Measurements from ENCODE around the gene NRXN2.

Gene NRXN2

DNA sequence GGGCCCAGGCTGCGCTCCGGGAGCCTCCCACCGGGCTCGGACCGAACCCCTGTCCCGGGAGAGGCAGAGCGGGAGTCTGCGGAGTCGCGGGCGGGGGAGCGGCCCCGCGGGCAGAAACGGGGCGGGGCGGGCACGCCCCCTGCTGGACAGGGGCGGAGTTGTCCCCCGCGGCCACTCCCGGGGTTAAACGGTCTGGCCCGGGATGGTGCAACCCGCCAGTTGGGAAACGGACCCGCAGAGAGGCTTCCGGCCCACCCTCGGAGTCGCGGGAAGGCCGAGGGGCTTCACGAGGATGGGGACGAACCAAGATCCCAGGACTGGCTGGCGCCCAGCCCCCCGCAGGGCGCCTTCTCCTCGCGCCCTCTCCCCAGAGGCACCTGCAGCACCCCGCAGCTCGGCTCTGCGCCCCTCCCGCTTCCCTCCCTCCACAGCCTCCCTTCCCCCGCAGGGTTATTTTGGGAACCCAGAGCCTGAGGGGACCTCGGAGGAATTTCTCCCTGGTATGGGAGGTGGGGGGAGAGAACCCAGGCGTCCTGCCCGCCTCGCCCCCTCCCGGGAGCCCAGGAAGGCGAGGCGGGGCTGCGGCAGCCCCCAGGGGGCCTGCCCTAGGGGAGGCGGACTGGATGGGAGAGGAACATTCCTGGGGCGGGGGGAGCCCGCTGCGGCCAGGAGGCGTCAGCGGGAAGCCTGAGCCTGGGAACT, 20.0 kb upstream of the NRXN2 start:
- DNase-seq: peak; percentile 68 to 79

DNA sequence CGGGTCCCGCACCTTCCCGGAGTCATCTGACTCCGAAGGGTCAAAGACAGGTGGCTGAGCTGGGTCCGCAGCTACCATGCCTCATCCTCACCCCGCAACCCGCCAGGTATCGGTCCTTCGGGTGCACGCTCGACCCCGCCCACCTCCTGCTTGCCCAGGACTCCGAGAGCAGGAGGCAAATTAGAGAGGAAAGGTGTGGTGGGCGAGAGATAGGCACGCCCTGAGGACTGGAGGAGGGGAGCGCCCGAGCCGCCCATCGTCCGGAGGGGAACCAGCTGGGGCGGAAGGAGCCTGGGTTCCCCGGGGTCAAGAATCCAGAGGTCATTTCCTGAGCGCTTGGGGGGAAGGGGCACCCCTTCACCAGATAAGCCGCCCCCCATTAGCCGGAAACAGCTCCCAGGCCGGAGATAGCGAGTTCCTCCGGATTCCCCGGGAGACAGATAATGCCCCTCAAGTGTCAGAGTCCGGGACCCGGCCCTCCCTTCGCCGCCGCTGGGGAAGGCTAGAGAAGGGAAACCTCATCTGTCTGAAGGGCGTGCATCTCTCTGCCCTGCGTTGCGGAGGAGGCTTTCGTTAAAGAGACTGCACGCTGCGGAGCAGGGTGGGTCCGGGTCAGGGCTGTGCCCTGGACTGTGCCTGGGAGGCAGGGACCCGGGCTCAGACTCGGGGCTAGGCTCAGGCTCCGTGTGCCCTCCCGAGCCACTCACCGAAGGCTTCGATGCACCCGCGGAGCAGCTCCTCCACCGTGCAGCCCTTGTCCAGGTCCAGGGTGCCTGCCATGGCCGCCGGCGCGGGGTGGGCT, 19.3 kb upstream of the NRXN2 start:
- DNase-seq: no peak

DNA sequence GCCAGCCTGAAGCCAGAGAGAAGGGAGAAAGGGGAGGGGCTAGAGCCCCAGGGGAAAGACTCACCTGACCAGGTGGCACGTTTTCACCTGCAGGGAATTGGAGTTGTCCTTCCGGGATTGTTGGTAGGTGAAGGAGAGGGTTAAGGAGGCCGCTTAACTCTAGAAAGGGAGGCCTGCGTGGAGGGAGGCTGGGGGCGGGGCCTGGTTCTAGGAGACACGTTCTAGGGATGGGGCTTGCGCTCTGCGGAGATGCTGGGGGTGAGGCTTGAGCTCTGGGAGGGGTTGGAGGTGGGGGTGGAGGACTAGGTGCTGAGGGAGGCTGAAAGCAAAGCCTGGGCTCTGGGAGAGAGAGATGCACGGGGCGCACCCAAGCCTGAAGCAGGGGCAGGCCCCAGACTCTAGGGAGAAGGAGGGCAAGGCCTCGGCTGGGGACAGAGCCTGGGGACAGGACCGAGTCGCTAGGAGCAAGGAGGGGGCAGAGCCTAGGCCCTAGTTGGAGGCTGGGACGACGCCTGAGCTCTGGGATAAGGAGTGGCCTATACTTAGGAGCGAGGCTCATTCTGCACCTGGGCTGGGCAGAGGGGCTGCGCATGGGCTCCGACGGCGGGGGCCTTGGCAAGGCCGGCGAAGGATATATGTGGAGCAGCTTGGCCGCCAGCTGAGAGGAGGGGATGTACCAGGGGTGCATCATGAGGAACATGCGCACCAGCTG, 18.5 kb upstream of the NRXN2 start:
- no peak for DNase-seq

DNA sequence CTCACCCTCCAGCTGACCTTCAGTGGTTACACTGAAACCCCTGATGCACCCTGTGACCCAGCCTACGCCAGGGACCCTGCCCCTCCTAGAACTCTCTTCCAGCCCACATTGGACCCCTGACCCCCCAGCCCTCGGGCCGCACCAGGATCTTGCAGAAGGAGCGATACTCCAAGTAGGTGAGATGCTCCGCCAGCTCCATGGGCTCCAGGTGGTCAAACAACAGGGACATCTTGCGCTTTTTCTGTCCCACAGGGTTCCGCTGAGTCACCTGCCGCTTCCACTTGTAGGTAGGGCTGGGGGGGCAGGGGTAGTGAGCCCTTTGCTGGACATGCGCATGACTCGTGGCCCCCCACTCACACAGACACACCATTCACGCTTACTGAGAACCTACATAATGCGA, 16.9 kb upstream of the NRXN2 start:
- no peak for DNase-seq

DNA sequence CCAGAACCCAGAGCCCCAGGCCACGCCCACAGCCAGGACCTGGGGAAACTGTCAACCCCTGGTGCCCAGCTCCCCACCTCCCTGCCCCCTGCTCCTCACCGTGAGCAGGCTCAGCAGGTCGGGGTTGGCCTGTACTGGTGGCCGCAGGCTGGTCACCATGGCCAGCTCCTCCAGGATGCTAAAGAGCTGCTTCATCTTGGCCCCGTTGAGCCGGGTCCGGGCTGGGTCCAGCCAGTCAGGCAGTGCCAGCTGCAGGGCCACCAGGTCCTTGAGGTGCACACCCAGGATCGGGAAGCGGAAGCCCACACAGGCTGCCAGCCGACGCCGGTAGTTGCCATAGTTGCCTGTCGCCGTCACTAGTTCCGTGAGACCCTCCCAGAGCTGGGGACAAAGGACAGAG, 13.7 kb upstream of the NRXN2 start:
- no peak for DNase-seq

DNA sequence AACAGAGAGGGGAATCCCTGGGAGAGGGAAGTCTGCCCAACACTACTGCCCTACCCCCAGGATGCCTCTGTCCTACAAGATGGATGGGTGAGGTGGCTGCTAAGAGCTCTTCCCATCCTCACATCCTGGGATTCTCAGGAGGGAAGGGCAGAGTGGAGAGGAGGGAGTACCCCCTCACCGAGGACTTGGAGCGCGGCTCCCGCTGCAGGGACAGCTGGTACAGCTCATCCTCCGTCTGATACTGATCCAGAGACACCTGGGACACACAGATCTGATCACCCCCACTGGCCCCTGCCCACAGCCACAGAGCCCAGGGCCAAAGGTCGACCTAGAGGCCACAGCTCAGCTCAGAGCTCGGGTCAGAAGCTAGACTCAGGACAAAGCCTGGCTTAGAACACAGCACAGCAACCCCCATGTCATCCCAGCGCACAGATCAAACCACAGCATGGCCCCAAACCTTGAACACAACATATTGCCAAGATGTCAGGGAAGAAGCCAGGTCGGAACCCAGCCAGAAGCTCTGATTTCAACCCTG, 12.8 kb upstream of the NRXN2 start:
- DNase-seq: no peak

DNA sequence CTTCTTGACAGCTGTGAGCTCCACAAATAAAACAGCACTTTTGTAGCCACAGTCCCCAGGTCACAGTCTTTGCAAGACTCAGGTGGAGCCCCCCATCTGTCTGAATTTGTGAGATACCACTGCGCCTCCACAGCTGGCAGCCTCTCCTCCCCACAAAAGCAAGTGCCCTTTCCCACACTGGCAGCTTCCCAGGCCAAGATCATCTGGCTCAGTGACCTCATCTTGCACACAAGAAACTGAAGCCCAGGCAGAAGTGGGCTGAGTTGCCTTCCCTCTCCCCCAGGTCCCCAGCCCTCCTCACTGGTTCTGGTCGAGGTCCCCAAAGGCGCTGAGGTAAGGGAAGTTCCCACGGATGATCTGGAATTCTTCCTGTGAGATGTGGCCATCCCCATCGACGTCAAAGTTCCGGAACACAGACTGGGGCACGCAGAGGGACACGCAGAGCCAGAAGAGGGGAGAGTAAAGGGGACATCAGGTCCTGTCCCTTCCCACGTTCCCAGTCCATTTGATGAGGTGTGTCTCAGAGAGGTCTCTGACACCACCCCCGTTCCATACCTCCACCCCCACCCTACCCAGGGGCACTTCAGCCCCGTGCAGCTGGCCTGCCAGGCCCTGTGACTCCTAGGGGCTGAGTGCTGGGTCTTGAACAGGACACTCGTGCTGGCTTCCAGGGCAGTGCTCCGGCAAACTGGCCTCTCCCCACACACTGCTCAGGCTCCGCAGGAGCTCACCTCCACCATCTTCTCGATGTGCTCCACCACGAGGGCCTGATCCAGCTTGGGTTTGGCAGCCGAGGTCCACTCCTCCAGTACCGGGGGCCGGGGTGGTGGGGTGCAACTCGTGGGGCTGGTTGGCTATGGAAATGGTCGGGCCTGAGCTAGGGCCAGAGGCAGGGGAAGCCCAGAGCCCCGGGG, 12.1 kb upstream of the NRXN2 start:
- no peak for DNase-seq

DNA sequence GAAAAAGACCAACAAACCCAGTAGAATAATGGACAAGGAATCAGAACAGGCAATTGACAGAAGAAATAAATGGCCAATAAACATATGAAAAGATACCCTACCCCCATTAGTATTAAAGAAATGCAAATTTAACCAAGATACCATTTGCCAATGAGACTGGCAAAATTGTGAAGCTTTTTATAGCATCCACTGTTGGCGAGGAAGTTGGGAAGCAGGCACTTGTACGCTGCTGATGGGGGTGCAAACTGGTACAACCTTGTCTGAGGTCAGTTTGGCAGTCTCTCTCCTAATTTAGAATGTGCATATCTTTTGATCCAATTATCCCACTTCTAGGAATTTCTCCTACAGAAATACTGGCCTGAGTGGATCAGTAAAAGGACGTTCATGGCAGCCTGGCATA, 8.6 kb upstream of the NRXN2 start:
- no peak for DNase-seq

DNA sequence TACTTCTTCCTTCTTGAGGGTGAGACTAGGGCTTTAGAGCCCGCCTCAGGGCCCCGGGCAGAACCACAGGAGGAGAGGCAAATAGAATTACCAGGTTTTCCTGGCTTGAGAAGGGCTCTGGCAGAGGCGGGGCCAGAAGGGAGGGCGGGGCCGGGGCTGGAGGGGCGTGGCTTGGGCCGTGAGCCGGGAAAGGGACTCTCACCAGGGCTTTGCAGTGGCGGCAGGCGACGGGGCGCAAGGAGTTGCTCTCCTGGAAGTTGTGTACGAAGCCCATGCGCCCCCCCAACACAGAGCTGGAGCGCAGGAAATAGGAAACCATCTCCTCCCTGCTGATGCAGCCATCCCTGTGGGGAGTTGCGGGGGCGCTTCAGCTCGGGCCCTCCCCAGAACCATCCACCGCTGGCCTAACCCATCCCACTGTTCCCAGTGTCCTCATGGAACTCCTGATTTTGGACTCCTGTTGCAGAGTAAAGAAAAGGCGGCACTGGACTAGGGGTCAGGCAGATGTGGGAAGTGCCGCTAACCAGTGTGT, 6.9 kb upstream of the NRXN2 start:
- no peak for DNase-seq

DNA sequence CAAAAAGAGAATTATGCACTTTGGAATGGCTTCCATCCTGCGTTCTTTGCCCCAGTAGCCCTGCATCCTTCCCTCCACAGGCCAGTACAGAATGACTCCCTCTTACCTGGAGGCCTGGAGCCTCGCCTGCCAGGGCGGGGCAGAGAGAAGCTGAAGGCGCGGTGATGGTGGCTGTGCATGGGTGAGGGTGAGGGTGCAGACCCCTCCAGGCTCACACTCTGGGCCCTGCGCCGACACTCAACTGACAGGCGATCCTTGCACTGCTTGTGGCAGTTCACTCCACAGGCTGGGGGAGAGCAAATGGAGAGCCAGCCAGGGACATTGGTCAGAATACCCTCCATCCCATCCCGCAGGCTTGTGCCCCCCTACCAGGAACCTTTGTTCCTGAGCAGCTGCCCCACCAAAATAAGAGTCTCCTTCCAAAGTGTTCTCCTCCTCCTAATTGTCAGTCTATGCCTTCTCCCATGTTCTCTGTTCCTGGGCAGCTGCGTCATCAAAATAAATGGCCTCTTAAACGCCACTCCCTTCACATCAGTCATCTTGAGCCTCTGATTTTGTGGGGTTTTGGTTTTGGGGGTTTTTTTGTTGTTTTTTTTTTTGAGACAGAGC, 5.9 kb upstream of the NRXN2 start:
- no peak for DNase-seq

DNA sequence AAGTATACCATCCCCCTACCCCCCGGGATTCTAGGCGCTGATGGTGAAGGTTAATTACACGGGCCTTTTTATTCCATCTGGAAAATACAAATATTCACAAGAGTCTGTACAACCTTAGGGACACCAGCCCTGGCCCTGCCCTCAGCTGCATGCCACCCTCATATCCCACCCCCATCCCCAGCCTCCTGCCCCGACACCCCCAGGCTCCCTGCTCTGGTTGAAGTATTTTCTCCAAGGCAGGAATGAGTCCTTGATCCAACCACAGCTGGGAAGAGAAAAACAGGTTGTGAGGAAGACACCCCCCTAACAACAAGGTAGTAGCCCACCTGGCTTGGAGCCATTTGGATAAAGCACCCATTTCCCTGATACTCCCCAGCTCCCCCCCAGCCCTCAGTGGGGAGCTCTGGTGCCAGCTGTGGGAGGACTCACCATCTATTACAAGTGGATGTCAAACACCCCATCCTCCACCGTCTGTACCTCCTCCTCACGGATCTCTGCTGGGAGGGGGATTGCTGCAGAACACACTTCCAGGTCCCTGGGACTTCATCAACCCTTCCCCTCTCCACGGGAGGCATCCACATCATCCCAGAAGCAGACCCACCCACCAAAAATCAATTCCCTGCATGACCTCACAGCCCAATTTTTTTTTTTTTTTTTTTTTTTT, 4.0 kb upstream of the NRXN2 start:
- no peak for DNase-seq

DNA sequence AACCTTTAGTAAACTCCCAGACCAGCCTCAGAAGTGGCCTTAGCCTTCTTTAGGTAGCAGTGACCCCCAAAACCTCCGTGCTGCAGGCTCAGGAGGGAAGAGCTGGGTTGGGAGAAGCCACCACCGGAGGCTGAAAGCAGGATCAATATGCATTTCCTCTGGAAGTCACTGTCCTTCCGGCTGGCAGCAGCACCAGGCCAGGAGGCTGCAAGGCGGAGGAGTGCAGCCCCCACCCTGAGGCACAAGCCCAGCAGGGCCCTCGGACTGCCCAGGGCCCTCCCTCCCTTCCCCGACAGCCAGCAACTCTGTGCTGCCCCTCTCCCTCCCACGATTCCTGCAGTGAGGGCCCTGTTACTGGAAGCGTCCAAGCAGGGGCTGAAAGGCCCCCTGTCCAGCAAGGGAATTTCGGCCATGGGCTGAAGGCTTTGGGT, 3.2 kb upstream of the NRXN2 start:
- no peak for DNase-seq

DNA sequence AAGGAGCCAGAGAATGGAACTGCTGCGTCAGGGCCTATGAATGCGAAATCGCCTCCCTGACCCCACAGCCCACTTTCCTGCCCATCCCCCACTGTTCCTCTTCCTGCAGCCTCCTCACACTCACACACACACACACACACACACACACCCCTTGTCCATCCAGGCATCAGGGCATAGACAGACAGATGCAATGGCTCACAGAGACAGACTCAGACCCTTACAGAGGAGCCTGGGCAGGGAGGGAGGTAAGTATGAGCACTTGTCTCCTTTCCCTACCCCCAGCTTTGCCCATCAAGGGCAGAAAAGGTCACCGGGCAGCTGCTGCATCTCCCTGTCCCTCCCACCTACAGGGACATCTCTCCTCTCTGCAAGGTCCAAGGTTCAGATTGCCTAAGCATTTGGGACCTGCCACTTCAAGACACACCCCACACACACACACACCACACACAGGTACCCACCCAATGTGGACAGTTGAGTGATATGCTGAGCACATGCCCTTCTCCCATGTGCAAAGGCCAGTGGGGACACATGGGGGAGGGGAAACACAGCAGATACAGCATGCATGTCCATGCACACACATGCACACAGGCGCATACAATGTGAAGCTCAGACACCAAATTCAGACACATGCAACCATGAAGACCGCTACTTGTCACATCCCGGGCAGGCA, 2.0 kb upstream of the NRXN2 start:
- no peak for DNase-seq

DNA sequence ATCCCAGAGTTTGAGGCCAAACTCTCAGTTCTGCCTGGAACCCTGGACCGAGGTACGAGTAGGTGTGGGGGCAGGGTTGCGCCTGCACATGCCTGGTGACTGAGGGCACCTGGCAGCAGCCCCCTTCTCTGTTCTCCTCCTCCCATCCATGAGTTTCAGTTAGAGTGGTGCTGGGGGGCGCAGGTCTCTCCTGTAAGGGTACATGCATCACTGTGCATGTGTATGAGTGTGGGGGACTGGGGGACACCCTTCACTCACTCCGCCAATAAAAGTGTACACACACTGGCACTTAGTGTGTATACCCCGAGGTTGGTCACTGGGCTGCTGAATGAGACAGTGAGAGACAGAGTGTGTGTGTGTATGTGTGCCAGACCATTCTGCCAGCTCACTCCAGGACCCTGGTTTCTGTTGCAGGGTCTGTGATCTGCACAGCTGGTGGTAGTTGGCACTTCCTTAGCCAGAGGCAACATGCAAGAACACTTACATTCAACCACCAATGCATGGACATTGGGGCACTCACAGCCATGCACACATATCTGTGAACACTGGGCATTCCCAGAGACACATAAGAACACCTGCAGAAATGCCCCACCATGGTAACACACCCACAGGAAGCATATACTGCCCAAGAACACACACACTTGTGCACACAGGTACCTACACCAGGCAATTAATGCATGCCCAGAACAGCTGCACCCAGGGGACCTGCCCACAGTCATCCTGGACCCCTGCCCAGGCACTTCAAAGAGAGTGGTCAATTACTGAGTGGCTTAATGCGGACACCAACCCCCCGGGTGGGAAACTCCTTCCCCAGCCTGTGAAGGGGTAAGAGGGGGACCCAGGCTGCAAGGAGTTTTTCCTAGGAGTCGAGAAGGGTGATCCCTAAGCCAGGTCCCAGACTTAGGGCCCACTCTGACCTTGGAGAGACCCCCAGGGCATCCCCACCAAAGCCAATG, 1.2 kb upstream of the NRXN2 start:
- DNase-seq: no peak

DNA sequence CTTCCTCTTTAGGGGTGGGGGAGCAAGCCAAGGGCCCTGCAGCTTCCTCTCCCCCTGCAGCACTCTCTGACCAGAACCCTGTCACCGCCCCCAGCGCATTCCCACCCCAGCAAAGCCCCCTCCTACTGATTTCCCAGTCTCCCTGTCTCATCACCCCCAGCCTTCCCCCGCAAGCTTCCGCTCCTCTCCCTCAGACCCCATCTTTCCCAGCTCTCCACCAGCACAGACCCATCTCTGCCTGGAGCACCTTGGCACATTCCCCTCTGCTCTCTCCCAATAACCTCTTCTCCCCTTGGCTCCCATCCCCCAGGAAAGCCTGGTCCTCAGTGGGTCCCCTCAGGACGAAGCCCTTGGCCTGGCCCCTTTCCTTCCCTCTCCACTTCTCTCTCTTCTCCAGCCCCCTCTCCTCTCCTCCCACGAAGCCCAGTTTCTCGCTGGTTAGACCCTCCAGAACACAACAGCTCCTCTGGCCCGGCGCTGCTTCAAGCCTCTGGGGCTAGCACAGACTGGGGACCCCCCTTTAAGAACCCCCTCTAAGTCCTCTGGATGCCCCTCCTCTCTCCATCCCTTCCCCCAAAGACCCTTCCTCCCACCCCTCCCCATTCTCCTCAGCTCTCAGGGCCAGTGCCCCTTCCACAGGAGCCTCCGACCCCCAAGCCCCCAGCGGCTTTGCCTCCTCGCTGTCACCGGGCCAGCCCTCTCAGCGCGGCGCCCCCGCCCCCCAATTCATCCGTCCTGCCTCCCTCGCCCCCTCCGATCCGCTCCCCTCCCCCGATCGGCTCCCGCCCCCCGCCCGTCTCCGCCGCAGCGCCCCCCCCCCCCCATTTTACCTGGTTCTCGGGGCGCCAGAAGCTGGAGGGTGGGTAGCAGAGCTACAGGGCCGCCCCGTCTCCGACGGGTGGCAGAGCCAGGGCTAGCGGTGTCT, 594 bp downstream of the NRXN2 start:
- no peak for DNase-seq

DNA sequence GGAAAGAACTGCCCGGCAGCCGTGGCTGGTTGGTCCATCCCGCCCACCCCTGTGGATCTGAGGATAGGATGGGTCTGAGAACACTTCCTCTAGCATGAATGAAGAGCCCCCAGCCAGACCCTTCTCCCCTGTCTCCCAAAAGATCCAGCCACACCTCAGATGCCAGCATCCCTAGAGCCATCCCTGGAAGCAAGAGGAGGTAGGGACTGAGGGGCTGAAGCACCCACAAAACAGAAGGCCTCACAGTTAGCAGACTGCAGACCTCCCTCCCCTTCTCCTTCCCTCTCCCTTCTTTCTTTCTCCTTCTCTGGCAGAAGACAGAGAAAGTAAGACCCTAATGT, 1.7 kb downstream of the NRXN2 start:
- no peak for DNase-seq

DNA sequence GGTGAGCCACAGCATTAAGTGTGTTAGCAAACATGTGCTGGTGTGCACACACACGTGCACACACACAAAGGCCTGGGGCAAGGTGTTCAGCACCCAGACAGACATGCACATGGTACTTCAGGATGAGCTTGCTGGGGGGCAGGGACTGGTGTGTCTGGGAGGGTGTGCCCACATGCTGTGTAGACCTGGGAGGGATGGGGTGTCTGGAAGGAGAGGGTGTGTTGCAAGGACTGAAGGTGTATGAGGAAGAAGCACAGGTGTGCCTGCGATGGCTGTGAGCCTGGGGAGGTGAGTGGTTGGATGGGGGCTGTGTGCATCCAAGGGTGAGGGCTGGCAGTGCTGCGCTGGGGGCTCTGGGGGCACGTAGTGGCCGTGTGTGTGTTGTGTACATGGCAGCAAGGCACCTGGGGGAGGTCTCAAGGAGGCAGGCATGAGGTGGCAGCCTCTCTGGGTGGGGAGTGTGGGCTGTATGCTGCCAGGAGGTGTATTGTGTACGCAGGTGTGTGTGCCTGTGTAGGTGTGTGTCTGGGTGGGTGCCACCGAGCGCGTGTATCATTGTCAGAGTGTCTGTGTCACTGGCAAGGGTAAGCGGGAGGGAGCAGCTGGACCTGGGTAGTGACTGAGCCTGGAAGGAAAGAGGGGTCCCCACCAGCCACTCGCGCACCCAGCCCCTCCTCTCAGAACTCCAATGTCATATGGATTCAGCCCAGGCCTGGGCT, 2.2 kb downstream of the NRXN2 start:
- DNase-seq: no peak

DNA sequence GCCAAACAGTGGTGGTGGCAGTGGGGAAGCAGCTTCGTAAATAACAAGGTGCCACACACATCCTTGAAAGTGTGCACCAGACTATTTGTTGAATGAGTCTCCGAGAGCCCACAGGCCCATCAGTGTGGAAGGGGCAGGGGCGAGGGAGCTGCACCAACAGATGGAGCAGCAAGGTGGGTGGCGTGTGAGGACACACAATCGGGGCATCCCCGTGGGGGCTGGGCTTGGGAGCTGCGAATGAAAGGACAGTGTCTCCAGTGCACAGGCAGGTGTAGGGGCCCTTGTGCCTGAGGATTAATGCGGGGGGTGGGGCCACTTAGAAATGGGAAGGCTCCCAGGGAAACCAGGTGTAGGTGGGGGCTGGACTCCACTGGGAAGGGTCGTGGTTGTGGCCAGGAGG, 2.8 kb downstream of the NRXN2 start:
- DNase-seq: no peak
